ENCODE measurements around the gene TNFRSF14. TPM values are rescaled to one million over a fixed set of nuclear protein-coding genes. Genes with fewer than 3 reads are reported as not detected.

The TNFRSF14 gene
- total RNA-seq, 1 donor from 2014 or later, result 152 TPM

GRCh38 chr1:2587860-2588571, 31.8 kb downstream of the TNFRSF14 start:
- Histone ChIP-seq H3K27me3 (ENCODE audit: low read depth) (no peaks in the 10 kb centered on the region), H3K4me3 (peak overlapping the region; percentile 92), H3K27ac (no peak overlapping the region), H3K4me1 (peaks cover 42% of the 10 kb centered on the region), H3K9me3 (no peaks in the 10 kb centered on the region), H3K36me3 (peaks cover 3% of the 10 kb centered on the region)
- ATAC-seq (no peak), DNase-seq (peak; percentile 48)
- intact Hi-C loops (cut with DNase I), result no loop called here
- no peak for TF ChIP-seq CTCF (IDR thresholded peaks at IDR 0.05)

DNA sequence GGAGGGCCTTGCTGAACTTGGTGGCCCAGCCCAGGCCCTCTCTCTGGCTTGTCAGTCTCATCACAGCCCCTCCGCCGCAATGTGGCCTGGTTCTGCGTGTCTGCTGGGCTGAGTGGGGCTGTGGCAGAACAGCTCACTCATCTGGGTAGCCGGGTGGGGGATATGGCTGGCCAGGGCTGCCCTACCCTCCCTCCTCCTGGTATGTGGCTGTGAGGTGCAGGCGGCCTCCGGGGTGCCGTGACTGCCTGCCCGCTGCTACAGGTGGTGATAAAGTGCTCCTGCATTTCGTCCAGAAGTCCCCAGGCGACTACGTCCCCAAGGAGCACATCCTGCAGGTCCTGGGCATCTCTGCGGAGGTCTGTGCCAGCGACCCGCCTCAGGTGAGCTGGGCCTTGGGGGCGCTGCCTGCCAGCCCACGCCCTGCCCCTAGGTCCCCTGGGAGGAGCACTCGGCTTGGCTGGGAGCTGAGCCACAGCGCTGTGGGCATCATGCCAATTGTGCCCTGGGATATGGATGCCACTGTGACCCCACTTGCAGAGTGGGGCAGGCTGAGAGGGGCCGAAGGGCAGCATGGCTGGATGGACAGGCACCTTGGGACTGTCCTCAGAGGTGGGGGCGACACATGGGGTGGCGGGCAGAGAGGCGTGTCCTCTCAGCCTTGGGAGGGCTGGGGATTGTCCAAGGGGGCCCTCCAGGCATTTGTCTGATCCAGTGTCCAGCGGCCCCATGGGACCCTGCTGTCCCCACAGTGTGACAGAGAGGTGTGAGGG, 32.7 kb downstream of the TNFRSF14 start:
- H3K9me3 ChIP-seq, result no peaks in the 10 kb centered on the region
- peaks cover 3% of the 10 kb centered on the region for H3K36me3 ChIP-seq
- peaks cover 42% of the 10 kb centered on the region for H3K4me1 ChIP-seq
- DNase-seq (peak; percentile 47), ATAC-seq (no peak)
- TF ChIP-seq CTCF (IDR thresholded peaks at IDR 0.05), result no peak
- H3K4me3 ChIP-seq, result no peak overlapping the region
- no peak overlapping the region for H3K27ac ChIP-seq
- intact Hi-C loops (cut with DNase I), result no loop called here
- no peaks in the 10 kb centered on the region for H3K27me3 ChIP-seq (ENCODE audit: low read depth)

GRCh38 chr1:2589431-2590232, 33.5 kb downstream of the TNFRSF14 start:
- peak; percentile 45 for DNase-seq

DNA sequence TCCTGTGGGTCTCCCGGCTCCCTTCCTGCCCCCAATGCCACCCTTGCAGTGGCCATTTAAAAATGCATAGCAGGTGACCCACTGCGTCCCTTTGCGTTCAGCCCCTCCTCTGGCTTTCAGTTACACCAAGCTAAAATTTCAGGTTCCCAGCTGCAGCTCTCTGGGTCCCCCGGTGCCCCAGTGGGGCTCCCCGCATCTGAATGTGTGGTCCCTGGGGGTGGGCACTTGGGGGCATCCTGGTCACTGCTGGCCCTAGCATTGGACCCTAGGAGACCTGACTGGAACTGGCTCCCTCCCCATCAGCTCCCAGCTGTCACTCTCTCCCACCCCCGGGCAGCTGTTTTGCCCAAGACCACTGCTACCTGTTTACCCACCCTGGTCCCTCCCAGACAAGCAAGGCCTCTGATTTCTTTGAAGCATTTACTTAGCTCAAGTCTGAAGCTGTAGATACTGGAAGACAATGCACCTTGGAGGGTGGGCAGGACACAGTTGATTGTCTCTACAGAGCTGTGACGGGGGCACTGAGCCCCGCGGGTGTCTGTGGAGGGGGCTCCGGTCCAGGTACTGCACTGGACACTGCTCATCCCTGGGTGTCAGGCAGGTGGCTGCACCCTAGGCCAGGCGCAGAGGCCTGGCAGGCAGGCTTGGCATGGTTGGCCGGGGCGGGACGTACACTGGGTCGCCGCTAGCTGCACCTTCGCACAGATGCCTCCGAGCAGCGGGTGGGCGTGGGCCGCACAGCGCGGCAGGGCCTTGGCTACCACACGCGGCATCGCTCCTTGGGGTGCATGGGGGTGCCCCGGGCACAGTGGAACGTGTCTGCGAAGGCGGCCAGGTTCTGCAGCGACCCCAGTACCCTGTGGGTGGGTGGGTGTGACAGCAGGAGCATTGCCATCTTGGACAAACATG, 34.3 kb downstream of the TNFRSF14 start:
- peaks cover 34% of the 10 kb centered on the region for H3K4me1 ChIP-seq
- no peak overlapping the region for H3K4me3 ChIP-seq
- H3K27ac ChIP-seq, result no peak overlapping the region
- TF ChIP-seq CTCF (IDR thresholded peaks at IDR 0.05), result no peak
- no peaks in the 10 kb centered on the region for H3K9me3 ChIP-seq
- intact Hi-C loops (cut with DNase I), result no loop called here
- no peak for ATAC-seq
- peak; percentile 46 for DNase-seq
- H3K36me3 ChIP-seq, result peaks cover 3% of the 10 kb centered on the region
- H3K27me3 ChIP-seq (ENCODE audit: low read depth), result no peaks in the 10 kb centered on the region

More at GRCh38 chr1:2589431-2590232, 33.5 kb downstream of the TNFRSF14 start:
- H3K9me3 ChIP-seq, result no peaks in the 10 kb centered on the region
- peaks cover 41% of the 10 kb centered on the region for H3K4me1 ChIP-seq
- intact Hi-C loops (cut with DNase I), result no loop called here
- no peak for TF ChIP-seq CTCF (IDR thresholded peaks at IDR 0.05)
- H3K27me3 ChIP-seq (ENCODE audit: low read depth), result no peaks in the 10 kb centered on the region
- no peak overlapping the region for H3K27ac ChIP-seq
- ATAC-seq, result no peak
- no peak overlapping the region for H3K4me3 ChIP-seq
- peaks cover 3% of the 10 kb centered on the region for H3K36me3 ChIP-seq

- no peaks in the 10 kb centered on the region for H3K9me3 ChIP-seq
- H3K4me1 ChIP-seq, result peaks cover 34% of the 10 kb centered on the region
- no peak for TF ChIP-seq CTCF (IDR thresholded peaks at IDR 0.05)
- no peak overlapping the region for H3K4me3 ChIP-seq
- no peaks in the 10 kb centered on the region for H3K27me3 ChIP-seq (ENCODE audit: low read depth)
- no peak overlapping the region for H3K27ac ChIP-seq
- no peak for DNase-seq
- ATAC-seq, result no peak
- intact Hi-C loops (cut with DNase I), result no loop called here
- H3K36me3 ChIP-seq, result peaks cover 3% of the 10 kb centered on the region
Observed at GRCh38 chr1:2591233-2591580, 35.0 kb downstream of the TNFRSF14 start.

All from lower lobe of right lung (tissue), 2 donors.